ENCODE measurements around the gene WASF2. TPM values are rescaled to one million over a fixed set of nuclear protein-coding genes. Genes with fewer than 3 reads are reported as not detected.

WASF2 gene
- total and polyA plus RNA-seq, 2 of the 4 experiments (the other 2 are of a cell fraction), result 7.9 to 45.4 TPM

DNA sequence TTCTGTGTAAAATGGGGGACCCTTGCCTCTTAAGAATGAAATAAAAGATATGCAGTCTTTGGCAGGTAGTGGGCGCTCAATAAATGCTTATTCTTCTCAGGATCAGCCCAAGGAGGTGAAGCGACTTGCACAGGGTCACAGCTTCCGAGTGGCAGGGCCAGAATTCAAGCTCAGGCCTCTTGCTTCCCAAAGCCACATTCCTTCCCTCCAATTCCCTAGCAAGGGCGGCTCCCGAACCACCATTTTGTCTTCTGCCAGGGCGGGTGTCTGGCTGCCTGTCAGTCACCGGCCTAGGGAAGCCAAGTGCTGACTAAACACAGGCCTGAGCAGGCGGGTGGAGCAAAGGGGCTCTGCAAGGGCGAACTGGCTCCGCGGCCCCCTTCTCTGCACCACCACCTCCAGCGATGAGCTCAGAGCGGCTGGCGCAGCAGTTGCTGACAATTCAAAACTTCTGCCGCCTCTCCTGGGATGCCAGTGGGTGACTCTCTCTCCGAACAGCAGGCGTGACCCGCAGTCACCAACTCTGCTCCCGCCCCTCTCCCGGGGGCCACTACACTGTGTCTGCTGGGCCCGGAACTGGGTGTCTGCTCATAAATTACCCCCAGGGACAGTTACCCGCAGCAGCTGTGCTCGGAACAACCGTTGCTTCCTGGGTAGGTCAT is 86.8 kb downstream of the WASF2 start:
- intact Hi-C loops (cut with micrococcal nuclease), result no loop called here
- H3K18ac ChIP-seq (ENCODE audit: low read depth, low read length), result no peak overlapping the region
- peak overlapping the region; percentile 40; the same call in 1 of the 2 replicates for H3K4ac ChIP-seq (ENCODE audit: low read depth, low read length)
- H3K4me2 ChIP-seq (ENCODE audit: low read depth, low read length), result no peak overlapping the region; the same call in 1 of the 2 replicates
- H3K56ac ChIP-seq (ENCODE audit: extremely low read depth, insufficient read depth, low read length), result no peak overlapping the region
- H4K8ac ChIP-seq (ENCODE audit: low read depth in 2 of 2, low read length in 2 of 2), result peak overlapping the region in 1 of 2 experiments; percentile 46; a peak in 1 of 4 replicates
- H3K9ac ChIP-seq (ENCODE audit: low read depth, low read length), result no peak overlapping the region
- ATAC-seq (ENCODE audit: low read depth), result peak; percentile 19
- H3K4me3 ChIP-seq (ENCODE audit: insufficient read depth, low read depth, low read length), result no peak overlapping the region
- H3K9me1 ChIP-seq (ENCODE audit: insufficient read depth, low read length), result peaks cover 14% of the 10 kb centered on the region
- BruUV-seq (replicated peaks), result no TSS peak
- 0 out of 2 replicates have a peak overlapping the region, but pooled peaks have one; percentile 3 for H2AK5ac ChIP-seq (ENCODE audit: low read depth, low read length)
- peak overlapping the region; percentile 36; the same call in 1 of the 2 replicates for H4K91ac ChIP-seq (ENCODE audit: insufficient read depth, low read depth, low read length)
- H2BK20ac ChIP-seq (ENCODE audit: low read depth, low read length), result no peak overlapping the region
- no peak for TF ChIP-seq CEBPB (IDR thresholded peaks at IDR 0.05; ENCODE audit: low read depth, low read length)
- no peak; the same call in 1 of the 2 replicates for TF ChIP-seq SMC3 (IDR thresholded peaks at IDR 0.05; ENCODE audit: low read depth, low read length)
- TF ChIP-seq FOS (IDR thresholded peaks at IDR 0.05; ENCODE audit: low read depth, low read length), result no peak
- TF ChIP-seq, protein P1, sequence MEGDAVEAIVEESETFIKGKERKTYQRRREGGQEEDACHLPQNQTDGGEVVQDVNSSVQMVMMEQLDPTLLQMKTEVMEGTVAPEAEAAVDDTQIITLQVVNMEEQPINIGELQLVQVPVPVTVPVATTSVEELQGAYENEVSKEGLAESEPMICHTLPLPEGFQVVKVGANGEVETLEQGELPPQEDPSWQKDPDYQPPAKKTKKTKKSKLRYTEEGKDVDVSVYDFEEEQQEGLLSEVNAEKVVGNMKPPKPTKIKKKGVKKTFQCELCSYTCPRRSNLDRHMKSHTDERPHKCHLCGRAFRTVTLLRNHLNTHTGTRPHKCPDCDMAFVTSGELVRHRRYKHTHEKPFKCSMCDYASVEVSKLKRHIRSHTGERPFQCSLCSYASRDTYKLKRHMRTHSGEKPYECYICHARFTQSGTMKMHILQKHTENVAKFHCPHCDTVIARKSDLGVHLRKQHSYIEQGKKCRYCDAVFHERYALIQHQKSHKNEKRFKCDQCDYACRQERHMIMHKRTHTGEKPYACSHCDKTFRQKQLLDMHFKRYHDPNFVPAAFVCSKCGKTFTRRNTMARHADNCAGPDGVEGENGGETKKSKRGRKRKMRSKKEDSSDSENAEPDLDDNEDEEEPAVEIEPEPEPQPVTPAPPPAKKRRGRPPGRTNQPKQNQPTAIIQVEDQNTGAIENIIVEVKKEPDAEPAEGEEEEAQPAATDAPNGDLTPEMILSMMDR (conservative IDR thresholded peaks at IDR 0.05; ENCODE audit: low read depth, low read length), result peak; percentile 28; the same call in 1 of the 2 replicates
- peak overlapping the region; percentile 25; the same call in 1 of the 2 replicates for H4K5ac ChIP-seq (ENCODE audit: low read depth, low read length)
- no peak overlapping the region for H3K23ac ChIP-seq (ENCODE audit: low read depth, low read length)
- 0 out of 2 replicates have a peak overlapping the region, but pooled peaks have one; percentile 3 for H3K27ac ChIP-seq (ENCODE audit: insufficient read depth, low read length)
- peak overlapping the region; percentile 73 for H2AFZ ChIP-seq (replicated peaks; ENCODE audit: low read length, poor library complexity)
- peaks cover 17% of the 10 kb centered on the region for H3K36me3 ChIP-seq (ENCODE audit: control insufficient read depth, insufficient read depth, low read length)
- peaks cover 12% of the 10 kb centered on the region; the same call in 1 of the 2 replicates for H4K20me1 ChIP-seq (ENCODE audit: insufficient read depth, low read length)
- H2BK15ac ChIP-seq (ENCODE audit: low read depth, low read length), result no peak overlapping the region
- no peaks in the 10 kb centered on the region for H3K9me3 ChIP-seq (ENCODE audit: control insufficient read depth, insufficient read depth, low read length)
- 21% methylated on average over 8 of the region's 24 CpGs; no CpG with 5 or more reads in 1 of the 2 experiments for WGBS, 2 experiments (ENCODE audit: extremely low coverage in 2 of 2, insufficient read length in 1 of 2)
- peak overlapping the region; percentile 82 for H2AK9ac ChIP-seq (replicated peaks; ENCODE audit: low read depth, low read length, poor library complexity)
- in situ Hi-C loops (cut with MboI; ENCODE audit: low sequenced_read_pairs), result no loop called here
- dilution Hi-C loops (cut with HindIII; ENCODE audit: low sequenced_read_pairs, unreplicated experiment), result no loop called here
- H3K14ac ChIP-seq (replicated peaks; ENCODE audit: low read depth, low read length), result no peak overlapping the region
- H3K79me1 ChIP-seq (ENCODE audit: low read depth in 1 of 2, low read length in 2 of 2), result peaks cover 2 to 12% of the 10 kb centered on the region in 2 experiments; a peak in 1 of 4 replicates
- no peak overlapping the region for H2BK120ac ChIP-seq (ENCODE audit: low read depth, low read length)
- H2BK5ac ChIP-seq (ENCODE audit: low read depth, low read length, poor library complexity, severe bottlenecking), result no peak overlapping the region
- ChIA-PET CTCF (no interaction called here), POLR2A (ENCODE audit: unreplicated experiment) (no interaction called here)
- peak; percentile 42 for DNase-seq
- H3K27me3 ChIP-seq (ENCODE audit: control insufficient read depth, insufficient read depth, low read length), result no peaks in the 10 kb centered on the region
- peaks cover 19% of the 10 kb centered on the region for H3K4me1 ChIP-seq (ENCODE audit: control insufficient read depth, insufficient read depth, low read length)
